Lower lobe of right lung (tissue), 2 donors: ENCODE measurements around the gene USP44. TPM values are rescaled to one million over a fixed set of nuclear protein-coding genes. Genes with fewer than 3 reads are reported as not detected.

Experiments
- ATAC-seq, 2 donors: fragments of 200-7000 bp; cut with Tn5 transposase; one replicate each; pipeline ENCODE4 v1.9.1; 2020 to 2022; ENCODE audit warnings: mild to moderate bottlenecking in 2 of 2, moderate library complexity in 2 of 2
- DNase-seq: peaks from one replicate; pipeline ENCODE4 v3.0.0-alpha.2; 2020
- H3K27ac ChIP-seq: fragments of 200-600 bp; one replicate; pipeline ENCODE4 v1.8.0; 2022
- H3K27me3 ChIP-seq: fragments of 200-600 bp; one replicate; pipeline ENCODE4 v1.8.0; 2022; ENCODE audit warnings: low read depth
- H3K36me3 ChIP-seq: fragments of 200-600 bp; one replicate; pipeline ENCODE4 v1.8.0; 2022; ENCODE audit warnings: mild to moderate bottlenecking
- H3K4me1 ChIP-seq: fragments of 200-600 bp; one replicate; pipeline ENCODE4 v1.8.0; 2022
- H3K4me3 ChIP-seq: fragments of 200-600 bp; one replicate; pipeline ENCODE4 v1.8.0; 2022; ENCODE audit warnings: mild to moderate bottlenecking
- H3K9me3 ChIP-seq: fragments of 200-600 bp; one replicate; pipeline ENCODE4 v1.8.0; 2022
- intact Hi-C: fragments of 100-400 bp; cut with DNase I; formaldehyde crosslinking; loops from one replicate; pipeline ENCODE4 v1.11.0; 2022
- total RNA-seq: library from RNA; stranded (reverse); fragmentation: NEBNext Ultra II Directional; extraction: Animal tissue kit (Norgen Biotek cat#: 25700); gene quantifications from one replicate; pipeline ENCODE4 v1.2.1, GENCODE V29; 2021
- TF ChIP-seq, protein P1 (sequence below): fragments of 200-600 bp; IDR thresholded peaks from one replicate; pipeline ENCODE4 v1.8.0; 2022; ENCODE audit warnings: antibody characterized with exemption, mild to moderate bottlenecking
- donor health status: DM: no; HTN: yes; CAD: no; lungs with severe emphysema.

USP44 gene
- total RNA-seq, 1 donor from 2014 or later, result 17.8 TPM

DNA sequence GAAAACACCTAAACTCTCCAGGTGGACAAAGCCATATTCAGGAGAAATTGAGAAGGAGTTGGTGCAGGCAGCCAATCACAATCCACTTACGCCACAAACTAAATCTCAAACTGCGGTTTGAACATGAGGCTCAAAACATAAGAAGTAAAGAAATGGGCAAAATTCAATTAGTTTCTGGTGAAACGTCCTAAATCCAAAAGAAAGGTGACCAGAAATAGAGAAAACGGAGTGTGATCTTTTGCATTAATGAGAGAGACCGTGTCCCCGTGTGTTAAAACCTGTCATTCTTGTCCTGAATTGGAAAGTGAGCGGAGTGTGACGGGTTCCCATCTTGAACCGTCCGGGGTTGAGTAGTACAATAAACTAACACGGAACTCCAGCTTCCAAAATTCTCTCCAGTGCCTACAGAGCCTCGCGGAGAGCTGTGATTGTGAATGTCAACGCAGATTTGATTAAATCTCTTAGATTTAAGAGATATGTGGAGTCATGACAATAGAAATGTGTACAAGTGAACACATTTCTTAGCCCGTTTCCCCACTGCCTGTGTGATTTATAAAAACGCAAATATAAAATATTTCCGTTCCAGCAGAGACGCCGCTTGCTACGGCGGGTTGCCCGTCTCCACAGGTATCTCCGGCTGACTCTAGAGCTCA, 77.9 kb downstream of the USP44 start:
- H3K27ac ChIP-seq, result peak overlapping the region; percentile 98
- TF ChIP-seq, protein P1, sequence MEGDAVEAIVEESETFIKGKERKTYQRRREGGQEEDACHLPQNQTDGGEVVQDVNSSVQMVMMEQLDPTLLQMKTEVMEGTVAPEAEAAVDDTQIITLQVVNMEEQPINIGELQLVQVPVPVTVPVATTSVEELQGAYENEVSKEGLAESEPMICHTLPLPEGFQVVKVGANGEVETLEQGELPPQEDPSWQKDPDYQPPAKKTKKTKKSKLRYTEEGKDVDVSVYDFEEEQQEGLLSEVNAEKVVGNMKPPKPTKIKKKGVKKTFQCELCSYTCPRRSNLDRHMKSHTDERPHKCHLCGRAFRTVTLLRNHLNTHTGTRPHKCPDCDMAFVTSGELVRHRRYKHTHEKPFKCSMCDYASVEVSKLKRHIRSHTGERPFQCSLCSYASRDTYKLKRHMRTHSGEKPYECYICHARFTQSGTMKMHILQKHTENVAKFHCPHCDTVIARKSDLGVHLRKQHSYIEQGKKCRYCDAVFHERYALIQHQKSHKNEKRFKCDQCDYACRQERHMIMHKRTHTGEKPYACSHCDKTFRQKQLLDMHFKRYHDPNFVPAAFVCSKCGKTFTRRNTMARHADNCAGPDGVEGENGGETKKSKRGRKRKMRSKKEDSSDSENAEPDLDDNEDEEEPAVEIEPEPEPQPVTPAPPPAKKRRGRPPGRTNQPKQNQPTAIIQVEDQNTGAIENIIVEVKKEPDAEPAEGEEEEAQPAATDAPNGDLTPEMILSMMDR, result no peak
- H3K4me3 ChIP-seq, result peak overlapping the region; percentile 91
- intact Hi-C loops, result no loop called here
- DNase-seq, result no peak
- ATAC-seq, result peak; percentile 74 to 78
- H3K36me3 ChIP-seq, result peaks cover 19% of the 10 kb centered on the region
- no peaks in the 10 kb centered on the region for H3K27me3 ChIP-seq
- no peaks in the 10 kb centered on the region for H3K9me3 ChIP-seq
- H3K4me1 ChIP-seq, result peaks cover 28% of the 10 kb centered on the region

DNA sequence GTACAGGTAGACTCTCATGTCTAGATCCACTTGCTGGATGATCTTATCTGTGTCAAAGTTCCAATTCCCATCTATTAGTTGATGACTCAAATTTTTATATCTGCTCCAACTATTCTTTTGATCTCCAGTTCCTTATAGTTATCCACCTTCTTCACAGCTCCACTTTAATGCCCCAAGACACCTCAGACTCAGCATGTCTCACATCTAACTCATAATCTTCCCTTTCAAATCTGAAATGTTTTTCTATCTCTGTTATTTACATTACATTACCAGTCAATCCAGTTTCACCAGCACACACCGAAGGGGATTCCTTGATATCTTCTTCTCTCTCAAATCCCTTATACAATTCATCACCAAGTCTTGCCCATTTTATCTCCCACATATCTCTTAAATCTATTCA, 81.0 kb downstream of the USP44 start:
- intact Hi-C loops, result no loop called here
- Histone ChIP-seq H3K4me1 (peaks cover 15% of the 10 kb centered on the region), H3K27ac (no peak overlapping the region), H3K9me3 (no peaks in the 10 kb centered on the region), H3K4me3 (no peak overlapping the region), H3K27me3 (no peaks in the 10 kb centered on the region), H3K36me3 (no peaks in the 10 kb centered on the region)
- ATAC-seq (no peak), DNase-seq (no peak)
- TF ChIP-seq, protein P1, result no peak

Other genes starting within 250 kb of the USP44 start
- 54.0 TPM for gene METAP2, start 77.3 kb downstream of the USP44 start, total RNA-seq
- gene NTN4, start 239.3 kb upstream of the USP44 start, total RNA-seq, result 140 TPM